Measurements from ENCODE around the gene HMGCS2.
A peak's percentile ranks its signal among the peaks of the same experiment; 100 is the strongest.

The HMGCS2 gene

DNA sequence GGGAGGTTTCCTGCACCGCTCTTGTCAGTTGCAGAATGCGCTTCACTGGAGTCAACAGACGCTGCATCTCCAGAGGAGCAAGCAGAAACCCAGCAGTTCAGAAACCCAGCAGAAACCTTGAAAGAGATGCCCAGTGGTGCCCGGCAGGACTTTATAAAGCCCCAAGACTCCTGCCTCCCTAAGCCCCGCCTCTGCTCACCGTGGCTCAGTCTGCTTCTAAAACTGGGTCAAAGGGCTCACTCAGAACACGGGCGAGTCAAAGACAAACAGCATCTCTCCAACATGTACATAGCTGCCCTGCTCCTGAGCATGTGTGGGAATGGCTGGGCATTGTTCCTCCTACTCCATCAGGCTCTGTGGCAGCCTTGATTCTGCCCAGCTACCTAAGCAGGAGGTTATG is at the start of gene HMGCS2:
HMGCS2 (minus strand) TSS at position 128 of the 400 bp plus-strand sequence; CDS start at position 67, 61 bp downstream.
- no peak for DNase-seq

DNA sequence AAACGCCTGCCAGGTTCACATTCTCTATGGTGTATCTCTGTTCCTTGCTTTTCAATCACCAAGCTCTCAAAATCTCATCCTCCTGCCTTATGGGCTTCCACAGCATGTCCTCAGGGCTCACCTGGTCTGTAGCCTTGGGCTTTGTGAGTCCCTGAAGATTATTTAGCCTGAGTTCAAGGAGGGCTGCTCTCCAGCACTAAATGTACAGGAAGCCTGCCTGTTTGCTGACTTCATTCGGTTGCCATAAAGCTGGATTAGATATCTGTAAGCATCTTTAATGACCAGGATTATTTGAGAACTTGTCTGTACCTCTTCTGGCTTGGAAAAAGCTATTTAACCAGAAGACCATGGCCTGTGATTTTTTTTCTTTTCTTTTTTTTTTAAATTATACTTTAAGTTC is 49.5 kb upstream of the HMGCS2 start:
- DNase-seq: no peak

- no peak for DNase-seq
Observed at GRCh38 chr1:119816407-119816806, 47.7 kb upstream of the HMGCS2 start.

DNA sequence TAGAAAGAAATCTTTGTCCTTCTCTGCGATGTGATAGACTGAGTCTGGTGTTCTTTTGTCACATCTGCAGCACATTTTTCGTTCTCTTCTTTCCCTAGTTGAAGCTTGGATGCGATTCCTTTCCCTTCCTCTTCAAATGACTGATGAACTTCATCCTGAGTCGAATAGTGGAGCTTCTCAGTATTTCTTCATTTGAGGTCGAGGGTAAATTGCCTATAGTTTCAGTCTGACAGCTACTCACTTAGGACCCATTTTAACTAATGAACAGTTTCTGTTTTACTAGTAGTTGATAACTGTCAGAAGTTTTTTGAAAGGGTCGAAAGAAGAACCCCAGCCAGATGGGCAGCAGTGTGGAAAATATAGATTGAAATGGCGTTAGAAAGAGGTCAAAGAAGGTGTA is 47.2 kb upstream of the HMGCS2 start:
- DNase-seq: no peak

DNA sequence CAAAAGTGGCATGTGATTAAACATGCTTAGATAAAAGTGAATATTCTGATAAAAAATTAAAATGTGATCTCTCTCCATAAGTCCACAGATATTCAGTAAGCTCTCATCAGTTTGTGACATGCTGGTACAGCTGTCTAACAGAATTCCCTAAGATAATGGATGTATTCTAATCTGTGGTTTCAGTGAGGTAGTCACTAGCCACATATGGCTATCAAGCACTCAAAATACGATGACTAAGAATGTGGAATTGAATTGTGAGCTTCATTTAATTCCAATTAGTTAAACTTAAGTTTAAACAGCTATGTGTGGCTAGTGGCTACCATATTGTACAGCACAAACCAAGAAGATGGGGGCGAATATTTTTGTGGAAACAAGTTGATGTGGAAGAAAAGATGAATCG is 46.7 kb upstream of the HMGCS2 start:
- DNase-seq: no peak

GRCh38 chr1:119814288-119814687 is 45.6 kb upstream of the HMGCS2 start:
- no peak for DNase-seq

GRCh38 chr1:119811985-119812557 is 43.4 kb upstream of the HMGCS2 start:
- no peak for DNase-seq

- no peak for DNase-seq
Observed at GRCh38 chr1:119811387-119811786, 42.7 kb upstream of the HMGCS2 start, which contains the start of gene REG4. Gene REG4, minus strand, starts transcription at chr1:119811460. Its CDS starts 2,691 bp downstream, at chr1:119808769.

DNA sequence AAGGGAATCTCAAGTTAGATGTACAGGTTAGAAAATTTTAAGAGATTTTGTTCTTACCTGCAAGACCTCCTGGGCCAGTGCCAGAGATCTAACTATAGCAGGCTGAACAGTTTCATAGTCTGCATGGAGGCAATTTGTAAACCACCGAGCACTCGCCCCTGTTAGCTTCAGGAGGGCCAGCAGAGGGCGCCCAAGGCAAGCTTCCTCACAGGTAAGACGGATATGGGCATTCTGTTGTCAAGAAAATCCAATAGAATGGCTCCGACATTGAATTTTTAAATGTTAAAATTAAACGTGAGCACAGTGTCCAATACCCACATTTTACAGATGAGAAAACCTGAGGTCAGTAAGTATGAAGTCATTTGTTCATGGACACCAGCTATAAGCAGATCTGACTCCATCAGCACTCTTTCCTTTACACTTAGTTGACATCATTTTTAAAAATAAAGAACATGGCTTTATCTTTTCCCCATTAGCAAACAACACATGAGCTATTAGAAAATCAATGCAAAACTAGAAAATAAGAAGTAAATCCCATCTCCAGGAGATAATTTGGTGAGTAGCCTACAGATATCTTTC is 40.4 kb upstream of the HMGCS2 start:
- peak; percentile 12 to 43 (median 24) for DNase-seq

GRCh38 chr1:119808491-119808890 is 39.8 kb upstream of the HMGCS2 start:
- DNase-seq: no peak

GRCh38 chr1:119806489-119806888 is 37.8 kb upstream of the HMGCS2 start:
- DNase-seq: no peak

- no peak for DNase-seq
Observed at GRCh38 chr1:119805746-119806145, 37.0 kb upstream of the HMGCS2 start.

DNA sequence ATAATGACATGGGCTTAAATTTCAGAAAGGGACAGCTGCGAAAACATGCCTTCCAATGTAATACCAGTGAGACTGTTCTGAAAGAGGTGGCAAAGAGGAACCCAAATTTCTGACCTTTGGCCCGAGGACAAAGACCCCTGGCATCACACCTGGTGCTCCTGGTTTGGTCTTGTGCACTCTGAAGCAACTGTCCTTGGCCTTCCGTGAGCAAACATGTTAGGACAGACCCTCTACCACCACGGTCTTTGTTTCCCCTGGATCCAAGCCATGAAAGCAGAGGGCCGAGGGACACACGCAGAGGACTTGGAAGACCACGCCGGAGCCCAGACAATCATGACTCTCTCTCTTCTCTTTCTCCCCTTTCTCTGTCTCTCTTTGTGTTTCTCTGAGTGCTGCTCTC is 36.5 kb upstream of the HMGCS2 start:
- no peak for DNase-seq

DNA sequence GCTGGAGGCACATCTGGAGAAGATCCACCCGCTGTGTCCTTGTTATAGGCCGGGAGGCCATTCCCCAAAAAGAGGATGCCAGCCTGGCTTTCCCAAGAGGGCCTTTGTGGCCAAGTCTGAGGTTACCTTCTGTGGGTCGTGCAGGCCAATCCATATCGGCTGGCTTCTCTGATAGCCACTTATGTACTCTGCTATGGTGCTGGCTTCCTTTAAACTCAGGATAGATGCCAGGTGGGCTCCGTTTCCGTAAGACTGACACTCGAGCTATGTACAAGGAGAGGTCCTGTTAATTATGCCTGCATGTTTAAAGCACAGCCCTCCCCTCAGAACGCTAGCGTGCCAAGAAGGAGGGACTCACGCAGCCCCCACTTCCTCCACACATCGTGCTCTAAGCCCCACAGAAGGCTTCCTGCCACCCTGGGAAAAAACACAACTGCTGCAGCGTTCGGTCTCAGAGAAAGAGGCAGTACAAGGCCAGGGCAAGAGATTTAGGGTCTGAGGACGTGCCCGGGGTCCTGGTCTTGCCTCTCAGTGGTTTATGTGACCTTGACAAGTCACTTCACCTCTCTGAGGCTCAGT is 31.0 kb upstream of the HMGCS2 start:
- no peak for DNase-seq

DNA sequence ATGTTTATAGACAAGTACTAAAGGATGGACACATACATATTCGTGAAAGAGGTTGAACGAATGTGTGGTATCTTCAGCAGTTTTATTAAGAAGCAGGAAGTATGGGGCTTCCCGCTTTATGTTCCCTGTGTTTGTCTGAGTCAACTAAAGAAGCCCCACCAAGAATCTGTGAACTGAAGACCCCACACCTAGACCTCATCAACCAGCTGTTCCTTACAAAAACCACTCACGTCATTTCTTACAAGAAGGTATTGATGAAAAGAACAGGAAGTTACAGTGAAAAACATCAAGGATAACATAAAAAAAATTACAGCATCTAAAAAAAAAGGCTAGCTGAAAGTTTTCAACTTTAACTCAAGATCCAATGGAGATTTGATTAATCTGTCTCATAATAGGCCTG is 30.3 kb upstream of the HMGCS2 start:
- no peak for DNase-seq

GRCh38 chr1:119797606-119798005 is 28.9 kb upstream of the HMGCS2 start:
- DNase-seq: no peak

GRCh38 chr1:119797162-119797561 is 28.5 kb upstream of the HMGCS2 start:
- DNase-seq: no peak

DNA sequence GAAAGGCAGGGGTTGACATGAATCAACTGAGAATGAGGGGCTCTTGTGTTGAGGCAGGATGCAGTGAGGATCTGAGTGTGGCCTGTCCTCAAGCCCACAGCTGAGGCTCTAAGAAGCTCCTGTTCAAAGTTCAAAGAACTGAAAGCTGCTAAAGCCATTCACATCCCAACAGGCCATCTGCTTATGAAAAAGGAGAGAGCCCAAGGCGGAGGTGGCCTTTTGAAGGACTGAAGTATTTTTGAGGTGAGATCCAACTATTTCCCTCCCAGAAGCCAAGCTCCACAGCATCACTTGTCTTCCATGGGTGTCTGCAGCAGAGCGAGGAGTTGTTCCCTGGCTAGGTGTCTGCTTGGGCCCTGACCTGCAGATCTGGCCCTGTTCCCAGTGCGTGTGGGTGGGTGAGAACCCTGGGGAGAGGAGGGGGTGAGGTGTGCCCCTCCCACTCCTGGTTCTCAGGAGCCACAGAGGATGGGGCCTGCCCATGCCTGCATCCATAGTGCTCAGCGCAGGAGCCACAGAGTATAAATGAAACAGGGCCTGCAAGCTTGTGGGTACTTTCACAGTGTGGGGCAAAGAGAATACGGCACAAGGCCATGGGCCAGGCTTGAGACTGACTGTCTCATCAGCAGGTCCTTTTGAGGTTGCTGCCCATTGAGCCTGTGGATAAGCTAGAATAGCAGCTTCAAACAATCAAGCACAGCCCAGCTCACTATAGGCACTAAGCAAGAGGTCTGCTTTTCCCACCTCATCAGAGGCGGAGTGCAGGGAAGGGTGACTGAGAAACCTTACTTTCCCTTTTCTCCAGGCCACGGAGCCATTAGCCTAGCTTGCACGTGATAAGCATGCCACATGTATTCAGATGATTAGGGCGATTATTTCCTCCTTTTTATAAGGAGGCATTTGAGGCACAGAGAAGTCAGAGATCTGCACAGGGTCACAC is 26.8 kb upstream of the HMGCS2 start:
- DNase-seq: no peak

DNA sequence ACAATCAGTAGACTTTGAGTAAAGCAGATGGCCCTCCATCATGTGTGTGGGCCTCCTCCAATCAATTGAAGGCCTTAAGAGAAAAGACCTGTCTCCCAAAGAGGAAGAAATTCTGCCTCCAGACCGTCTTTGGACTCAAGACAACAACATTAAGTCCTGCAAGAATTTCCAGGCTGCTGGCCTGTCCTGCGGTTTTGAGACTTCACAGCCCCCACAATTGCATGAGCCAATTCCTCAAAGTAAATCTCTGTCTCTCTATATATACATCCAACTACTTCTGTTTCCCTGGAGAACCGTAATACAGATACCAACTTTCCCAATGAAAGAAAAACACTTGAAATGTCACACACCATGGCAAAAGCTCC is 26.2 kb upstream of the HMGCS2 start:
- no peak for DNase-seq

DNA sequence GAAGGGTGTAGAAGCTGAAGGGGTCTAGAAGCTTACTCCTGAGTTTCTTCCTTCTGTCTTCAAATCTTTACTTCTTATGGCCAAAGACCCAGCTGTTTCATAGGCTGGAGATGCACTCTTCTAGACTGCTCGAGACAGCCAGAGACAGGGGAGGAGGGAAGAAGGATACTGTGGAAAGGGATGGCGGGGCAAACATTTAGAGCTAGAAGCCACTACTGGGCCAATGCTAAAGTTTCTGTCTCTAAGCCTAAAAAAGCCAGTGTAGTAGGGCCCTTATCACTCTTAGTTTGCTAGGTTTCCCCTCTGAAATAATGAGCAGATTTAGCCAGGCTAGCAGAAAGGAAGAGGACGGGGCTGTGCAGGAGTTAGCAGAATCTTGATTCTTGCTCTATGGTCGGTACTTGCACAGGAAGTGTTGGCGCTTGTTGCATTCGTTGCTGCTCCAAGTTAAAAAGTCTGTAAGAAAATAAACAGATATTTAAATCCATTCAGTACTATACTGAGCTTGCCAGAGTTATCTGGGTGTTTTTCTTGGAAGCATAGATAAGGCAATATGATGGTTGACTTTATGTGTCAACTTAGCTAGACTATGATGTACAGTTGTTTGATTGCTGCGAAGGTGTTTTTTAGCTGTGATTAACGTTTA is 25.6 kb upstream of the HMGCS2 start:
- DNase-seq: no peak

DNA sequence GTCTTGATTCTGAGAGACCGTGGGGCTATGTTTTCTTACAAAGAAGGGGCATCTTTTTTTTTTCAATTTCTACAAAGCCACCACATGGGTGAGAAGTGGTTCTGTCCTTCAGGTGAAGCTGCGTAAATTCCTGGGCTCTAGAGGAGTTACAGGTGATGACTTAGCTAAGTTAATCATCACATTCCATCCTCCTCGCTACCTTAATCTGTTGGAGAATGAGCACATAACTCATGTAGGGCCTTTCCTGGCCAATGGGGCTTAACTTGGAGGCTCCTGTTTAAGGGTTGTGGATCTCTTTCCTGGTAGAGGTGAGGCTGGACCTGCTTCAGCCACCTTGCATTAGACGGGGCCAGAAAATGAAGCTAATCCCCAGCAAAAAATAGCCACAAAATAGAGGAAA is 22.7 kb upstream of the HMGCS2 start:
- no peak for DNase-seq

DNA sequence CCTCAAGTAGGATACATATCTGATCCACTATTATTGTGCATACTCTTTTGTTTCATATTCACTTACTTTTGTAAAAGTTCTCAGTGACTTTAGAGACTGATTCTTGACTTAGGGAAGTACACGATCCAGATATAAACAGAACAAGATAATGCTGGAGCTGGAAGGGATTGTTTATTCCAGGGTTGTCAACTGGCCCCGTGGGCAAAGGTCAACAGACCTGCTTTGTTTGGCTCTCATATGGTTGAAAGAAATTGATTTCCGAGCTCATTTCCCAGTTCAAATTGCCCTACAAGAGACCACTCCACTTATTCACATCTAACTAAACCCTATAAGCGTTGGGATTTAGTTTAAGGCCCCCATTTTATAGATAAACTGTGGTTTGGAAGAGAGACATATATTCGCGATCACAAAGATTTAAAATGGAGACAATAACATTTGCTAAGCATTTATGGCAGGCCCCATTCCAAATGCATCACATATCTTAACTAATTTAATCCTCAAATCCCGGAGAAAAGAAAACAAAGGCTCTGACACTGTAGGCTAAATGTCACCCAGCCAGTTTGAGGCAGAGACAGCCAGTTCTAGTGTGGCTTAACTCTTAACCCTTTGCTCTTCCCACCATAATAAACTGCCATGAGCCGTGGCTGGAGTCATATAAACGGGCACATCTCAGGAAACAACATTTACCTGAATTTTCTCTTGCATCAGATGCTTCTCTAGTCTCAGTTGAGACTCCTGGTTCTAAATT is 21.9 kb upstream of the HMGCS2 start:
- DNase-seq: no peak
